ENCODE results near the gene SHISA7. TPM values are rescaled to one million over a fixed set of nuclear protein-coding genes. Genes with fewer than 3 reads are reported as not detected.

The SHISA7 gene
- total and polyA plus RNA-seq, 11 donors = not detected

- no peak overlapping the region for H3K27ac ChIP-seq
- H3K9me3 ChIP-seq = no peaks in the 10 kb centered on the region
- H3K27me3 ChIP-seq = peaks cover 14 to 35% (median 21%) of the 10 kb centered on the region in 9 donors
- WGBS, 4 donors = 17 to 23% (median 21%) methylated on average over 31 to 34 of the region's 34 CpGs
- H3K4me3 ChIP-seq = peak overlapping the region in 2 of 12 donors; percentile 21 to 29
- peaks cover 0 to 16% (median 7%) of the 10 kb centered on the region in 9 donors for H3K36me3 ChIP-seq
- TF ChIP-seq CTCF (IDR thresholded peaks at IDR 0.05) (peak in 2 of 12 donors; percentile 10 to 22), POLR2A (IDR thresholded peaks at IDR 0.05) (no peak)
- intact Hi-C loops (cut with DNase I) = loop anchor here in 1 of 10 donors (10.0 kb wide), 1 partner anchor 308 kb away; the partner anchor contains the start of gene TNNT1
- peak; percentile 47 to 89 (median 78) for ATAC-seq
- peak; percentile 65 to 85 (median 72) for DNase-seq
- peaks cover 0 to 23% (median 11%) of the 10 kb centered on the region in 12 donors for H3K4me1 ChIP-seq
Measured at GRCh38 chr19:55452749-55453346, 9.7 kb upstream of the SHISA7 start.

GRCh38 chr19:55451965-55452748 is 9.1 kb upstream of the SHISA7 start:
- H3K36me3 ChIP-seq = peaks cover 0 to 16% (median 7%) of the 10 kb centered on the region in 9 donors
- H3K9me3 ChIP-seq = no peaks in the 10 kb centered on the region
- DNase-seq (no peak), ATAC-seq (no peak)
- H3K4me3 ChIP-seq = peak overlapping the region in 6 of 12 donors; percentile 6 to 29 (median 11)
- no peak overlapping the region for H3K27ac ChIP-seq
- 3 to 7% (median 5%) methylated on average over 30 to 57 of the region's 57 CpGs for WGBS, 4 donors
- intact Hi-C loops (cut with DNase I) = loop anchor here in 1 of 10 donors (10.0 kb wide), 1 partner anchor 307 kb away; the partner anchor contains the start of gene TNNT1
- H3K4me1 ChIP-seq = peaks cover 0 to 27% (median 11%) of the 10 kb centered on the region in 12 donors
- TF ChIP-seq POLR2A (IDR thresholded peaks at IDR 0.05) = no peak
- no peak for TF ChIP-seq CTCF (IDR thresholded peaks at IDR 0.05)
- peaks cover 14 to 35% (median 21%) of the 10 kb centered on the region in 9 donors for H3K27me3 ChIP-seq

GRCh38 chr19:55451163-55451964 is 8.3 kb upstream of the SHISA7 start:
- WGBS, 4 donors = 1 to 3% (median 1%) methylated on average over 26 to 79 of the region's 80 CpGs

More at GRCh38 chr19:55451163-55451964, 8.3 kb upstream of the SHISA7 start:
- H3K9me3 ChIP-seq = no peaks in the 10 kb centered on the region
- H3K4me1 ChIP-seq = peaks cover 0 to 27% (median 11%) of the 10 kb centered on the region in 12 donors
- no peak for ATAC-seq
- intact Hi-C loops (cut with DNase I) = loop anchor here in 1 of 10 donors (10.0 kb wide), 1 partner anchor 307 kb away; the partner anchor contains the start of gene TNNT1
- no peak overlapping the region for H3K27ac ChIP-seq
- peak overlapping the region in 6 of 12 donors; percentile 6 to 22 (median 11) for H3K4me3 ChIP-seq
- peaks cover 14 to 38% (median 25%) of the 10 kb centered on the region in 9 donors for H3K27me3 ChIP-seq
- TF ChIP-seq POLR2A (IDR thresholded peaks at IDR 0.05) = no peak
- no peak for TF ChIP-seq CTCF (IDR thresholded peaks at IDR 0.05)
- peaks cover 0 to 15% (median 7%) of the 10 kb centered on the region in 9 donors for H3K36me3 ChIP-seq
- DNase-seq = no peak

Measured in heart left ventricle (tissue), 16 donors.